Smooth muscle cell of the brain vasculature (primary cell): ENCODE measurements around the gene PTPN9.

Experiments
- DNase-seq: peaks from one replicate; pipeline ENCODE4 v3.0.0-alpha.2; 2012; ENCODE audit warnings: low read depth, low spot score

Gene PTPN9

DNA sequence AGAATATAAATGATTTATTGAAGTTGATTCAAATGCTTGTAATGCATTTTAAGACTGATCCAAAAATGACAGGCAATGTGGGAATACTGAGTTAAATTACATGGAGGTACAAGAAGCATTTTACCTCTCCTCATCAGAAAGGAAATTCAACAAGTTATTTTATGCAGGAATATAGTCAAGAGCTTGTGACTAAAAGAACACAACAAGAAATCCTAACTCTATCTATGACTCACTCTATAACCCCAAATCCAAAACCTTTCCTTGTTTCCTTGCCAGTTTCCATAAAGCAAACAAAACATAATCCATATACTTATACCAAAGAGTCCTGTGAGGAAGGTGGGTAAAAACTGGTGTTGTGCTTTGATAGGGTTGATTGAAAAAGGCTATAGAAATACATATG is 158.4 kb downstream of the PTPN9 start:
- DNase-seq = no peak

DNA sequence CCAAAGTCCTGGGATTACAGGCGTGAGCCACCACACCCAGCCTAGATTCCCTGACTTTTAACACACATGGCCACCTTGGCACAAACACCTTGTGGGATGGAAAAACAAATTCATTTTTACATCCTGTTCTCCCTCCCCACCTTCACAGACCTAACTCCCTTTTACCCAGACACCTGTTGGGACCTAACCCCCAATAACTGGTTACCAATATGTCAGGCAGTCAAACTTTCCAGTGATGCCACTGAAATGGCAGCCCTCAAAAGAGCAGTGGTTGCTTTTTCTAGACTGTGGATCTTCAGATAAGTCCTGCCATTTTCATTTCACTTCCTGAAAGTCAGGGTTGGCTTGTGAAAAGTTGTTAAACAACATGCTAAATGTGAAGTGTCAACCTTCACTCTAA is 162.5 kb downstream of the PTPN9 start:
- DNase-seq = no peak
